ENCODE measurements around the gene NLRP6.
"Not testable (repeated sequence)": the region's sequence is repeated elsewhere in the genome, so short reads cannot be mapped to it uniquely, and the experiment has no call there.

Gene NLRP6

GRCh38 chr11:256952-257737 lies 21.1 kb upstream of the NLRP6 start:
- DNase-seq = no peak

- DNase-seq = no peak
These were observed 20.3 kb upstream of the NLRP6 start for GRCh38 chr11:257766-258493.

GRCh38 chr11:259413-259812 lies 18.8 kb upstream of the NLRP6 start:
- DNase-seq = no peak

GRCh38 chr11:261624-262023 lies 16.6 kb upstream of the NLRP6 start:
- DNase-seq = no peak

- DNase-seq = no peak
These were observed 11.3 kb upstream of the NLRP6 start for GRCh38 chr11:266676-267439.

GRCh38 chr11:267491-267994 lies 10.7 kb upstream of the NLRP6 start:
- DNase-seq = peak; percentile 20 to 54

GRCh38 chr11:268716-269145 lies 9.5 kb upstream of the NLRP6 start:
- not testable (repeated sequence) for DNase-seq

- peak; percentile 49 to 78 for DNase-seq
These were observed 8.9 kb upstream of the NLRP6 start for GRCh38 chr11:269146-269890.

GRCh38 chr11:270451-271318 lies 7.5 kb upstream of the NLRP6 start:
- DNase-seq = no peak

GRCh38 chr11:271319-271715 lies 6.9 kb upstream of the NLRP6 start:
- no peak for DNase-seq

GRCh38 chr11:272195-272930 lies 5.8 kb upstream of the NLRP6 start:
- no peak for DNase-seq

- DNase-seq = no peak
These were observed 5.3 kb upstream of the NLRP6 start for GRCh38 chr11:272931-273198.

GRCh38 chr11:276219-276618 lies 2.0 kb upstream of the NLRP6 start:
- no peak for DNase-seq

GRCh38 chr11:279040-279965 lies 1.1 kb downstream of the NLRP6 start:
- DNase-seq = no peak

- no peak for DNase-seq
These were observed 1.9 kb downstream of the NLRP6 start for GRCh38 chr11:279966-280705.

- DNase-seq = no peak
These were observed 2.7 kb downstream of the NLRP6 start for GRCh38 chr11:280706-281485.

- no peak for DNase-seq
These were observed 3.4 kb downstream of the NLRP6 start for GRCh38 chr11:281486-282161.

- no peak for DNase-seq
These were observed 4.0 kb downstream of the NLRP6 start for GRCh38 chr11:282171-282570.
